ENCODE results near the gene ATP6V1D. TPM values are rescaled to one million over a fixed set of nuclear protein-coding genes. Genes with fewer than 3 reads are reported as not detected.
A peak's percentile ranks its signal among the peaks of the same experiment; 100 is the strongest.
"Not testable (repeated sequence)": the region's sequence is repeated elsewhere in the genome, so short reads cannot be mapped to it uniquely, and the experiment has no call there.

The ATP6V1D gene
- total and polyA plus RNA-seq, 2 donors (not counting 1 experiment from before 2014, with no cell fraction given) = 91.5 to 120 TPM

GRCh38 chr14:67335781-67336180 lies 23.8 kb downstream of the ATP6V1D start:
- Histone ChIP-seq H4K20me1 (ENCODE audit: control insufficient read depth, extremely low read depth, insufficient read depth, low read length) (no peaks in the 10 kb centered on the region), H3K9me3 (ENCODE audit: control insufficient read depth, insufficient read depth, low read depth, low read length) (no peaks in the 10 kb centered on the region), H3K79me2 (ENCODE audit: control insufficient read depth, insufficient read depth, low read length) (no peaks in the 10 kb centered on the region), H3K27me3 (ENCODE audit: control insufficient read depth, insufficient read depth, low read length) (no peaks in the 10 kb centered on the region), H3K27ac (ENCODE audit: insufficient read depth, low read length) (no peak overlapping the region), H3K4me1 (ENCODE audit: control insufficient read depth, extremely low read depth, insufficient read depth, low read length) (no peaks in the 10 kb centered on the region), H2AFZ (ENCODE audit: low read length) (no peak overlapping the region), H3K4me3 (replicated peaks in 1 of 4; ENCODE audit: control extremely low read depth in 1 of 4, insufficient read depth in 1 of 4, low read depth in 3 of 4, low read length in 4 of 4) (no peak overlapping the region), H3K36me3 (ENCODE audit: control insufficient read depth, insufficient read depth, low read length) (peaks cover 8% of the 10 kb centered on the region), H3K9ac (ENCODE audit: insufficient read depth, low read length) (no peak overlapping the region), H3K4me2 (ENCODE audit: extremely low read depth, insufficient read depth, low read length) (no peak overlapping the region)
- DNase-seq (ENCODE audit: low read depth in 2 of 2) = peak in 1 of 2 donors; percentile 38
- TF ChIP-seq EZH2 (IDR thresholded peaks at IDR 0.05; ENCODE audit: low read length, missing control alignments) = no peak
- peak; percentile 37 to 43 for TF ChIP-seq CTCF (conservative IDR thresholded peaks at IDR 0.05 in 1 of 2, IDR thresholded peaks at IDR 0.05 in 1 of 2; ENCODE audit: low read depth in 1 of 2, low read length in 2 of 2)

- H3K27ac ChIP-seq (ENCODE audit: insufficient read depth, low read length) = no peak overlapping the region
- no peak overlapping the region for H3K4me2 ChIP-seq (ENCODE audit: extremely low read depth, insufficient read depth, low read length)
- H2AFZ ChIP-seq (ENCODE audit: low read length) = no peak overlapping the region
- no peak overlapping the region for H3K9ac ChIP-seq (ENCODE audit: insufficient read depth, low read length)
- no peaks in the 10 kb centered on the region for H3K27me3 ChIP-seq (ENCODE audit: control insufficient read depth, insufficient read depth, low read length)
- H4K20me1 ChIP-seq (ENCODE audit: control insufficient read depth, extremely low read depth, insufficient read depth, low read length) = no peaks in the 10 kb centered on the region
- H3K79me2 ChIP-seq (ENCODE audit: control insufficient read depth, insufficient read depth, low read length) = no peaks in the 10 kb centered on the region
- no peaks in the 10 kb centered on the region for H3K9me3 ChIP-seq (ENCODE audit: control insufficient read depth, insufficient read depth, low read depth, low read length)
- no peak overlapping the region for H3K4me3 ChIP-seq (replicated peaks in 1 of 4; ENCODE audit: control extremely low read depth in 1 of 4, insufficient read depth in 1 of 4, low read depth in 3 of 4, low read length in 4 of 4)
- peak in 1 of 2 donors; percentile 20 for DNase-seq (ENCODE audit: low read depth in 2 of 2)
- TF ChIP-seq EZH2 (IDR thresholded peaks at IDR 0.05; ENCODE audit: low read length, missing control alignments) (no peak), CTCF (conservative IDR thresholded peaks at IDR 0.05 in 1 of 2, IDR thresholded peaks at IDR 0.05 in 1 of 2; ENCODE audit: low read depth in 1 of 2, low read length in 2 of 2) (no peak)
- no peaks in the 10 kb centered on the region for H3K4me1 ChIP-seq (ENCODE audit: control insufficient read depth, extremely low read depth, insufficient read depth, low read length)
- H3K36me3 ChIP-seq (ENCODE audit: control insufficient read depth, insufficient read depth, low read length) = peaks cover 5% of the 10 kb centered on the region
These were observed 27.1 kb downstream of the ATP6V1D start for GRCh38 chr14:67332468-67332867.

- Histone ChIP-seq H4K20me1 (ENCODE audit: control insufficient read depth, extremely low read depth, insufficient read depth, low read length) (no peaks in the 10 kb centered on the region), H3K9ac (ENCODE audit: insufficient read depth, low read length) (no peak overlapping the region), H3K27ac (ENCODE audit: insufficient read depth, low read length) (no peak overlapping the region), H3K27me3 (ENCODE audit: control insufficient read depth, insufficient read depth, low read length) (no peaks in the 10 kb centered on the region), H2AFZ (ENCODE audit: low read length) (no peak overlapping the region), H3K36me3 (ENCODE audit: control insufficient read depth, insufficient read depth, low read length) (peaks cover 1% of the 10 kb centered on the region), H3K79me2 (ENCODE audit: control insufficient read depth, insufficient read depth, low read length) (no peaks in the 10 kb centered on the region), H3K4me3 (replicated peaks in 1 of 4; ENCODE audit: control extremely low read depth in 1 of 4, insufficient read depth in 1 of 4, low read depth in 3 of 4, low read length in 4 of 4) (no peak overlapping the region), H3K4me1 (ENCODE audit: control insufficient read depth, extremely low read depth, insufficient read depth, low read length) (no peaks in the 10 kb centered on the region), H3K9me3 (ENCODE audit: control insufficient read depth, insufficient read depth, low read depth, low read length) (no peaks in the 10 kb centered on the region), H3K4me2 (ENCODE audit: extremely low read depth, insufficient read depth, low read length) (no peak overlapping the region)
- peak in 1 of 2 donors; percentile 53 for DNase-seq (ENCODE audit: low read depth in 2 of 2)
- no peak for TF ChIP-seq EZH2 (IDR thresholded peaks at IDR 0.05; ENCODE audit: low read length, missing control alignments)
- TF ChIP-seq CTCF (conservative IDR thresholded peaks at IDR 0.05 in 1 of 2, IDR thresholded peaks at IDR 0.05 in 1 of 2; ENCODE audit: low read depth in 1 of 2, low read length in 2 of 2) = no peak
These were observed 28.1 kb downstream of the ATP6V1D start for GRCh38 chr14:67331368-67332125.

- H3K27me3 ChIP-seq (ENCODE audit: control insufficient read depth, insufficient read depth, low read length); DNase-seq (ENCODE audit: low read depth in 2 of 2); H3K36me3 ChIP-seq (ENCODE audit: control insufficient read depth, insufficient read depth, low read length); H4K20me1 ChIP-seq (ENCODE audit: control insufficient read depth, extremely low read depth, insufficient read depth, low read length); H3K4me1 ChIP-seq (ENCODE audit: control insufficient read depth, extremely low read depth, insufficient read depth, low read length); H3K9me3 ChIP-seq (ENCODE audit: control insufficient read depth, insufficient read depth, low read depth, low read length); H2AFZ ChIP-seq (ENCODE audit: low read length); H3K27ac ChIP-seq (ENCODE audit: insufficient read depth, low read length); H3K79me2 ChIP-seq (ENCODE audit: control insufficient read depth, insufficient read depth, low read length); H3K4me3 ChIP-seq (replicated peaks in 1 of 4; ENCODE audit: control extremely low read depth in 1 of 4, insufficient read depth in 1 of 4, low read depth in 3 of 4, low read length in 4 of 4); H3K4me2 ChIP-seq (ENCODE audit: extremely low read depth, insufficient read depth, low read length); H3K9ac ChIP-seq (ENCODE audit: insufficient read depth, low read length): not testable (repeated sequence)
These were observed 29.9 kb downstream of the ATP6V1D start for GRCh38 chr14:67329666-67330065.
